Keratinocyte (primary cell): ENCODE results near the gene HDGFL1. TPM values are rescaled to one million over a fixed set of nuclear protein-coding genes. Genes with fewer than 3 reads are reported as not detected.

ENCODE experiments used
- DNase-seq: peaks from one replicate; pipeline ENCODE4 v3.0.0-alpha.2; 2011; ENCODE audit warnings: low read depth, missing footprints, low spot score
- FAIRE-seq: peaks from 2 replicates; lab custom pipeline; 2011; peaks lifted over from hg19 to GRCh38; lab: Jason Lieb, UNC
- H2AFZ ChIP-seq: 2 replicates; pipeline ENCODE4 v1.6.0; 2012; ENCODE audit warnings: low read length, control low read depth, inconsistent platforms; ENCODE audit not compliant: control insufficient read depth
- H3K27ac ChIP-seq: 2 replicates; pipeline ENCODE4 v1.5.1; 2011; ENCODE audit warnings: low read length; ENCODE audit not compliant: control insufficient read depth, insufficient read depth
- H3K27me3 ChIP-seq: 3 replicates; pipeline ENCODE4 v1.6.0; 2011; ENCODE audit warnings: low read length; ENCODE audit not compliant: control insufficient read depth, insufficient read depth; ENCODE audit errors: extremely low read depth
- H3K36me3 ChIP-seq, 2 experiments: 2 replicates in 1 of 2; 3 replicates in 1 of 2; pipeline ENCODE4 v1.5.1; 2011; ENCODE audit warnings: low read length in 2 of 2, mild to moderate bottlenecking in 1 of 2; ENCODE audit not compliant: control insufficient read depth in 2 of 2, insufficient read depth in 2 of 2; ENCODE audit errors: extremely low read depth in 1 of 2
- H3K4me1 ChIP-seq: 3 replicates; pipeline ENCODE4 v1.5.1; 2011; ENCODE audit warnings: low read length; ENCODE audit not compliant: control insufficient read depth, insufficient read depth; ENCODE audit errors: extremely low read depth
- H3K4me2 ChIP-seq: 3 replicates; pipeline ENCODE4 v1.6.0; 2011; ENCODE audit warnings: low read depth, low read length; ENCODE audit not compliant: control insufficient read depth, insufficient read depth; ENCODE audit errors: extremely low read depth
- H3K4me3 ChIP-seq, 3 experiments: fragments of 200-600 bp in 1 of 3; sonication (generic) in 1 of 3; 2 replicates in 2 of 3; 3 replicates in 1 of 3; pipeline ENCODE4 v1.5.1; 2011 to 2016; ENCODE audit warnings: low read length in 3 of 3, mild to moderate bottlenecking in 3 of 3, control low read depth in 2 of 3, inconsistent platforms in 1 of 3, low read depth in 1 of 3, mixed read lengths in 1 of 3, mixed run types in 1 of 3, moderate library complexity in 1 of 3; ENCODE audit not compliant: control insufficient read depth in 2 of 3, insufficient read depth in 2 of 3; ENCODE audit errors: extremely low read depth in 1 of 3
- H3K79me2 ChIP-seq: 2 replicates; pipeline ENCODE4 v1.6.0; 2012; ENCODE audit warnings: low read length; ENCODE audit not compliant: control insufficient read depth, insufficient read depth
- H3K9ac ChIP-seq: 3 replicates; pipeline ENCODE4 v1.6.0; 2011; ENCODE audit warnings: low read length; ENCODE audit not compliant: control insufficient read depth, insufficient read depth; ENCODE audit errors: extremely low read depth
- H3K9me1 ChIP-seq: 3 replicates; pipeline ENCODE4 v1.6.0; 2011; ENCODE audit warnings: low read length; ENCODE audit not compliant: control insufficient read depth, insufficient read depth; ENCODE audit errors: extremely low read depth
- H3K9me3 ChIP-seq: 2 replicates; pipeline ENCODE4 v1.5.1; 2012; ENCODE audit warnings: low read depth, low read length; ENCODE audit not compliant: control insufficient read depth
- H4K20me1 ChIP-seq: 3 replicates; pipeline ENCODE4 v1.6.0; 2011; ENCODE audit warnings: low read length; ENCODE audit not compliant: control insufficient read depth, insufficient read depth; ENCODE audit errors: extremely low read depth
- EZH2 ChIP-seq: IDR thresholded peaks from one replicate; pipeline ENCODE4 v1.6.1; 2012; ENCODE audit warnings: inconsistent platforms, mild to moderate bottlenecking, low read length, moderate library complexity
- dilution Hi-C: fragments of 300-500 bp; cut with MboI; formaldehyde crosslinking; loops from one replicate; pipeline ENCODE4 v1.7.0; 2020; ENCODE audit warnings: low sequenced_read_pairs; ENCODE audit not compliant: extremely low pct_ligation_motif_present
- polyA plus RNA-seq, 5 experiments: library from polyadenylated mRNA; depleted of rRNA in 3 of 5; stranded (reverse) in 3 of 5; stranded (forward) in 1 of 5; unstranded in 1 of 5; fragments of >200 nt; gene quantifications; 1 replicate in 1 of 5; 2 replicates in 3 of 5; 3 replicates in 1 of 5; pipeline versions ENCODE4 v1.2.1 to v1.2.3, GENCODE V29; 2011 to 2012; ENCODE audit warnings: missing spikeins in 2 of 5, low read depth in 1 of 5, low replicate concordance in 1 of 5
- TF ChIP-seq, protein P1 (sequence below), 3 experiments: IDR thresholded peaks in 1 of 3; conservative IDR thresholded peaks in 1 of 3; optimal IDR thresholded peaks in 1 of 3; 2 replicates in 2 of 3; 3 replicates in 1 of 3; pipeline versions ENCODE3 to v1.5.1; 2011; ENCODE audit warnings: low read length in 3 of 3, mild to moderate bottlenecking in 3 of 3, moderate library complexity in 2 of 3, control low read depth in 1 of 3, inconsistent platforms in 1 of 3; ENCODE audit not compliant: insufficient read depth in 2 of 3; ENCODE audit errors: extremely low read depth in 1 of 3

The HDGFL1 gene
- polyA plus RNA-seq, 1 donor (not counting 4 experiments of a cell fraction or from before 2014, with no cell fraction given) = not detected

DNA sequence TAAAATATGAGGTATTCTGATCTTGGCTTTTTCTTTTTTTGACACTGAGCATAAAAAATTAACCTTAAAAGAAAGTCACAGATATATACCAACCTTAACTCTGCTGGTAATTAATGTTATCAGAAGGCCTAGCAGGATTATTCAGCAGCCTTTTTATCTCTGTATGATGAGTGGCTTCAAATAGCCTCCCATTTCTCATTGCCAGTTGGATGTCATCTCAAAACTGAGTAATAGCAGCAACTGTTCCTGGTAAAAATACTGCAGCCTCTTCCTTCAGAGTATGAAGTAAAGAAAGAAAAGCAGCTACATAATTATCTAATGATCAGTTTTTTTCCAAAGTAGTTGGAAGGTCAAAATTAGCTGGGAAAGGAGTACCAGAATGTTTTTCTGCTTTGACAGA is 24.9 kb upstream of the HDGFL1 start:
- dilution Hi-C loops = no loop called here
- H3K4me1 ChIP-seq = no peaks in the 10 kb centered on the region
- DNase-seq (no peak), FAIRE-seq (no peak)
- H3K9me3 ChIP-seq = no peaks in the 10 kb centered on the region
- no peak overlapping the region for H2AFZ ChIP-seq
- H3K9ac ChIP-seq = no peak overlapping the region
- TF ChIP-seq, protein P1, sequence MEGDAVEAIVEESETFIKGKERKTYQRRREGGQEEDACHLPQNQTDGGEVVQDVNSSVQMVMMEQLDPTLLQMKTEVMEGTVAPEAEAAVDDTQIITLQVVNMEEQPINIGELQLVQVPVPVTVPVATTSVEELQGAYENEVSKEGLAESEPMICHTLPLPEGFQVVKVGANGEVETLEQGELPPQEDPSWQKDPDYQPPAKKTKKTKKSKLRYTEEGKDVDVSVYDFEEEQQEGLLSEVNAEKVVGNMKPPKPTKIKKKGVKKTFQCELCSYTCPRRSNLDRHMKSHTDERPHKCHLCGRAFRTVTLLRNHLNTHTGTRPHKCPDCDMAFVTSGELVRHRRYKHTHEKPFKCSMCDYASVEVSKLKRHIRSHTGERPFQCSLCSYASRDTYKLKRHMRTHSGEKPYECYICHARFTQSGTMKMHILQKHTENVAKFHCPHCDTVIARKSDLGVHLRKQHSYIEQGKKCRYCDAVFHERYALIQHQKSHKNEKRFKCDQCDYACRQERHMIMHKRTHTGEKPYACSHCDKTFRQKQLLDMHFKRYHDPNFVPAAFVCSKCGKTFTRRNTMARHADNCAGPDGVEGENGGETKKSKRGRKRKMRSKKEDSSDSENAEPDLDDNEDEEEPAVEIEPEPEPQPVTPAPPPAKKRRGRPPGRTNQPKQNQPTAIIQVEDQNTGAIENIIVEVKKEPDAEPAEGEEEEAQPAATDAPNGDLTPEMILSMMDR (optimal IDR thresholded peaks at IDR 0.05 in 1 of 3, IDR thresholded peaks at IDR 0.05 in 1 of 3, conservative IDR thresholded peaks at IDR 0.05 in 1 of 3; ENCODE audit: extremely low read depth in 1 of 3, insufficient read depth in 2 of 3, low read length in 3 of 3) = no peak
- TF ChIP-seq EZH2 = no peak
- no peak overlapping the region for H3K4me3 ChIP-seq
- H3K4me2 ChIP-seq = no peak overlapping the region
- no peak overlapping the region for H3K27ac ChIP-seq
- no peaks in the 10 kb centered on the region for H4K20me1 ChIP-seq
- no peaks in the 10 kb centered on the region for H3K79me2 ChIP-seq
- H3K27me3 ChIP-seq = no peaks in the 10 kb centered on the region
- H3K36me3 ChIP-seq = no peaks in the 10 kb centered on the region
- no peaks in the 10 kb centered on the region for H3K9me1 ChIP-seq

GRCh38 chr6:22545051-22545450 is 24.3 kb upstream of the HDGFL1 start:
- no peak overlapping the region for H3K9ac ChIP-seq
- H3K4me3 ChIP-seq = no peak overlapping the region
- H3K9me3 ChIP-seq = no peaks in the 10 kb centered on the region
- FAIRE-seq = no peak
- H3K27me3 ChIP-seq = no peaks in the 10 kb centered on the region
- H3K79me2 ChIP-seq = no peaks in the 10 kb centered on the region
- no peaks in the 10 kb centered on the region for H4K20me1 ChIP-seq
- TF ChIP-seq, protein P1 (optimal IDR thresholded peaks at IDR 0.05 in 1 of 3, IDR thresholded peaks at IDR 0.05 in 1 of 3, conservative IDR thresholded peaks at IDR 0.05 in 1 of 3; ENCODE audit: extremely low read depth in 1 of 3, insufficient read depth in 2 of 3, low read length in 3 of 3) = no peak
- no peaks in the 10 kb centered on the region for H3K9me1 ChIP-seq
- H3K4me1 ChIP-seq = no peaks in the 10 kb centered on the region
- H3K27ac ChIP-seq = no peak overlapping the region
- dilution Hi-C loops = no loop called here
- H2AFZ ChIP-seq = no peak overlapping the region
- no peaks in the 10 kb centered on the region for H3K36me3 ChIP-seq
- no peak for DNase-seq
- no peak overlapping the region for H3K4me2 ChIP-seq
